Measurements from ENCODE around the gene TMEM45B.
"Not testable (repeated sequence)": the region's sequence is repeated elsewhere in the genome, so short reads cannot be mapped to it uniquely, and the experiment has no call there.

TMEM45B gene

DNA sequence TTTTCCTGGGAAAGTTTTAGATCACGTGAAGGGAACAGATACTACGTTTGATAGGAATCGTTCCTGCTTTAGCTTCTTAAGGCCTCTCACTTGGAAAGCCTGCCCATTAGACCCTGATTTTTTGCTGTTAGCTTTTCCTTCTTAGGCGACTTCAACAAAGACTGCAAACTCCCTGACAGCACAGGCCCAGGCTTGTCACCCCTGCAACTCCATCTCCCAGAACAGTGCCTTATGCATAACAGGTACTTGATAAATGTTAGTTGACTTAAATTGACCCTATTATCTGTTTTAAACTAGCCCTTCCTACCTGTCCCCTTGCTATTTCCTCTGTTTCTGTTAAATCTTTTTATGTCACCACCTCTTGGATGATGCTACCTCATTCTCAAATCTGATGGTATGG is 7.6 kb downstream of the TMEM45B start:
- not testable (repeated sequence) for H3K4me3 ChIP-seq (ENCODE audit: low read depth in 1 of 2, low read length in 2 of 2); H3K9ac ChIP-seq (ENCODE audit: low read depth in 1 of 2, low read length in 2 of 2); H3K9me3 ChIP-seq (ENCODE audit: control insufficient read depth in 1 of 2, low read length in 2 of 2); H3K27ac ChIP-seq (ENCODE audit: low read depth, low read length); H3K27me3 ChIP-seq (ENCODE audit: control insufficient read depth in 1 of 2, insufficient read depth in 2 of 2, low read length in 2 of 2)
- H3K36me3 ChIP-seq (ENCODE audit: control insufficient read depth in 1 of 2, insufficient read depth in 2 of 2, low read length in 2 of 2): peaks cover 0 to 27% of the 10 kb centered on the region in 2 donors
- peaks cover 8 to 20% of the 10 kb centered on the region in 2 donors for H3K4me1 ChIP-seq (ENCODE audit: control insufficient read depth in 1 of 2, insufficient read depth in 2 of 2, low read length in 2 of 2)

DNA sequence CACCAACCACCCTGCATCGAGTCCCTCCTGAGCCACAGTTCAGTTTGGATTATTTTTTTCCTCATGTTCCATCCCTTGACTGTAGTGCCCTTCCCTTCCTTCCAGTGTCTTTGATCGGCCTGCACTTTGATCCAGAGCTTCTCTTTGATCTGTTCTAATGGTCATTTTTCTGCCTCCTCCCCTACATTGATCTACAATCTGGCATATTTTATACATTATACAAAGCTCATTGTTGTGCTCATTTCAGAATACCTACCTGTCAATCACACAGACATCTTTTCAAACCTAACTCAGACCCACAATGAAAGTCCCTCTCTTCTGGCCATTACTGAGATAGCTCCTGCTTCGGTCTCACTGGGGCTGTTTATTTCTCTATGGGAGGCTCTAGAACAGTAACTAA is 8.2 kb downstream of the TMEM45B start:
- H3K9me3 ChIP-seq (ENCODE audit: control insufficient read depth in 1 of 2, low read length in 2 of 2); H3K9ac ChIP-seq (ENCODE audit: low read depth in 1 of 2, low read length in 2 of 2); H3K27me3 ChIP-seq (ENCODE audit: control insufficient read depth in 1 of 2, insufficient read depth in 2 of 2, low read length in 2 of 2); H3K4me3 ChIP-seq (ENCODE audit: low read depth in 1 of 2, low read length in 2 of 2); H3K27ac ChIP-seq (ENCODE audit: low read depth, low read length): not testable (repeated sequence)
- H3K4me1 ChIP-seq (ENCODE audit: control insufficient read depth in 1 of 2, insufficient read depth in 2 of 2, low read length in 2 of 2): peaks cover 11 to 20% of the 10 kb centered on the region in 2 donors
- peaks cover 0 to 30% of the 10 kb centered on the region in 2 donors for H3K36me3 ChIP-seq (ENCODE audit: control insufficient read depth in 1 of 2, insufficient read depth in 2 of 2, low read length in 2 of 2)

DNA sequence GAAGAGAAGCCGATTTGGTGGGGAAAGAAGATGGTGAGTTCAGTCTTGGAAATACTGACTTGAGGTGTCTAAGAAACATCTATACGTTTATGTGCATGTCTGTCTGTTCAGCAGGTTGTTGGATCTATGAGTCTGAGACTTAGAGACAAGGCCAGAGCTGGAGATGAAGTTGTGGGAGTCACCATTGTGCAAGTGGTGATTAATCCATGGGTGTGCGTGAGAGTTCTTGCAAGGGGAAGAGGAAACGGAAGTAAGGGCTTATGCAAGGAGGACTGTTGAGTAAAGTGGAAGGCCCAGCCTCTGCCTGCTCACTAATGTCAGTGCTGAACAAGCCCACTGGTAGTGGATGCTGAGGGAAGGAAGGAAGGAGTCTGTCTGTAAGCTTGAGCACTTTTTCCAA is 9.7 kb downstream of the TMEM45B start:
- Histone ChIP-seq H3K27ac (ENCODE audit: low read depth, low read length) (no peak overlapping the region), H3K27me3 (ENCODE audit: control insufficient read depth in 1 of 2, insufficient read depth in 2 of 2, low read length in 2 of 2) (no peaks in the 10 kb centered on the region), H3K9me3 (ENCODE audit: control insufficient read depth in 1 of 2, low read length in 2 of 2) (no peaks in the 10 kb centered on the region), H3K4me3 (ENCODE audit: low read depth in 1 of 2, low read length in 2 of 2) (no peak overlapping the region), H3K36me3 (ENCODE audit: control insufficient read depth in 1 of 2, insufficient read depth in 2 of 2, low read length in 2 of 2) (peaks cover 0 to 35% of the 10 kb centered on the region in 2 donors), H3K4me1 (ENCODE audit: control insufficient read depth in 1 of 2, insufficient read depth in 2 of 2, low read length in 2 of 2) (peaks cover 6 to 20% of the 10 kb centered on the region in 2 donors), H3K9ac (ENCODE audit: low read depth in 1 of 2, low read length in 2 of 2) (no peak overlapping the region)

DNA sequence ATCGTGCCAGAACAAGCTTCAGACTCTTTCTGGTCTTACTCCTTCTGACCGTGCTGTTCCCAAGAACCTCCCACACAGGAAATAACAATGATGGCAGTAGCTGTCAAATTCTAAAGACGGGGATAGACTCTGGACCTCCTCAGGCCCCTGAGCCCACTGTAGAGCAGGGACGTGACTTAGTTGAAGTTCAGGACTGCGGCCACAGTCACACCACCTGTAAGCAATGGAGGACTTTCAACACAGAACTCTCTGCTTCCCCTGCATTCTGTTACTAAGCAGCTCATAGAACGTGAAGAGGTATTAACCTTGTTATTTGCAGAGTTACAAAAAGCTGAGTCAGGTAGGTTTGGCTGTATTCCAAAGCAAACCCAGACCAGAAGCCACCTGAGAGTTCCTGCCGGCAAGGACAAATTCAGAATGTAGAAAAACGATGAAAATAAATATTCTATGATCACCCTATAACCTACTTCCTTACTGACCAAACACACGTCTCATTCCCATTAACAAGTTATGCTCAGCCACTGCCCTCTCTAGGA is 12.7 kb downstream of the TMEM45B start:
- Histone ChIP-seq H3K36me3 (ENCODE audit: control insufficient read depth in 1 of 2, insufficient read depth in 2 of 2, low read length in 2 of 2) (peaks cover 0 to 32% of the 10 kb centered on the region in 2 donors), H3K27me3 (ENCODE audit: control insufficient read depth in 1 of 2, insufficient read depth in 2 of 2, low read length in 2 of 2) (no peaks in the 10 kb centered on the region), H3K9me3 (ENCODE audit: control insufficient read depth in 1 of 2, low read length in 2 of 2) (no peaks in the 10 kb centered on the region), H3K4me3 (ENCODE audit: low read depth in 1 of 2, low read length in 2 of 2) (no peak overlapping the region), H3K27ac (ENCODE audit: low read depth, low read length) (no peak overlapping the region), H3K4me1 (ENCODE audit: control insufficient read depth in 1 of 2, insufficient read depth in 2 of 2, low read length in 2 of 2) (peaks cover 6 to 16% of the 10 kb centered on the region in 2 donors), H3K9ac (ENCODE audit: low read depth in 1 of 2, low read length in 2 of 2) (no peak overlapping the region)

DNA sequence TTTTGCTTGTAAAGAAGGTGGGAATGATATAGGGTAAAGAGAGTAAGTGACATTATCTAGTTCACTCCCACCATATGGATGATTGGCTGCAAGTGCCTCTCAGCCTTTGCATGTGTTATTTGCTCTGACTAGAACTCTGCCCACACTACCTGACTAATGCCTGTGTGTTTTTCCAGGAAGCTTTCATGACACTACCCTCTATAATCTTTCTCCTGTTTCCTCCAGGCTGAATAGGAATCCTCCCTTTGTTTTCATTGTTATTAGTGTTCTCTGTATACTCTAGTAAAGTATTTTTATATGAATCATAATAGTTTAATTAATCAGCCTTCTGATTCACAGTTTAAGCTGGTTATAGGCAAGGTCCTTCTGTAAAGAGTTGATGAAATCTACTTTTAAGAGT is 13.8 kb downstream of the TMEM45B start:
- not testable (repeated sequence) for H3K27ac ChIP-seq (ENCODE audit: low read depth, low read length); H3K9me3 ChIP-seq (ENCODE audit: control insufficient read depth in 1 of 2, low read length in 2 of 2); H3K4me3 ChIP-seq (ENCODE audit: low read depth in 1 of 2, low read length in 2 of 2); H3K9ac ChIP-seq (ENCODE audit: low read depth in 1 of 2, low read length in 2 of 2); H3K27me3 ChIP-seq (ENCODE audit: control insufficient read depth in 1 of 2, insufficient read depth in 2 of 2, low read length in 2 of 2)
- H3K4me1 ChIP-seq (ENCODE audit: control insufficient read depth in 1 of 2, insufficient read depth in 2 of 2, low read length in 2 of 2): peaks cover 6 to 14% of the 10 kb centered on the region in 2 donors
- peaks cover 0 to 28% of the 10 kb centered on the region in 2 donors for H3K36me3 ChIP-seq (ENCODE audit: control insufficient read depth in 1 of 2, insufficient read depth in 2 of 2, low read length in 2 of 2)

DNA sequence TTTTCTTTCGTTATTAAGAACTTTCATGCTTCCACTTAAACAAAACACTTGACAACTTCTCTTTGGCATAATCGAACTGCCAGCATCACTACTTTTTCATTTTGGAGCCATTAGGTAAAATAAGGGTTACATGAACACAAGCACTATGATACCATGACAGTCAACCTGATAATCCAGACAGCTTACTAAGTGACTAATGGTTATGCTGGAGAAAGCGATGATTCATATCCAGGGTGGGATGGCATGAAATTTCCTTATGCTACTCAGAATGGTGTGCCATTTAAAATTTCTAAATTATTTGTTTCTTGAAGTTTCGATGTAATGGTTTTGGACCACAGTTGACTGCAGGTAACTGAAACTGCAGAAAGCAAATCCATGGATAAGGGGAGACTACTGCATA is 15.6 kb downstream of the TMEM45B start:
- not testable (repeated sequence) for H3K27me3 ChIP-seq (ENCODE audit: control insufficient read depth in 1 of 2, insufficient read depth in 2 of 2, low read length in 2 of 2); H3K4me1 ChIP-seq (ENCODE audit: control insufficient read depth in 1 of 2, insufficient read depth in 2 of 2, low read length in 2 of 2); H3K4me3 ChIP-seq (ENCODE audit: low read depth in 1 of 2, low read length in 2 of 2); H3K27ac ChIP-seq (ENCODE audit: low read depth, low read length); H3K9me3 ChIP-seq (ENCODE audit: control insufficient read depth in 1 of 2, low read length in 2 of 2); H3K9ac ChIP-seq (ENCODE audit: low read depth in 1 of 2, low read length in 2 of 2)
- peaks cover 0 to 18% of the 10 kb centered on the region in 2 donors for H3K36me3 ChIP-seq (ENCODE audit: control insufficient read depth in 1 of 2, insufficient read depth in 2 of 2, low read length in 2 of 2)

DNA sequence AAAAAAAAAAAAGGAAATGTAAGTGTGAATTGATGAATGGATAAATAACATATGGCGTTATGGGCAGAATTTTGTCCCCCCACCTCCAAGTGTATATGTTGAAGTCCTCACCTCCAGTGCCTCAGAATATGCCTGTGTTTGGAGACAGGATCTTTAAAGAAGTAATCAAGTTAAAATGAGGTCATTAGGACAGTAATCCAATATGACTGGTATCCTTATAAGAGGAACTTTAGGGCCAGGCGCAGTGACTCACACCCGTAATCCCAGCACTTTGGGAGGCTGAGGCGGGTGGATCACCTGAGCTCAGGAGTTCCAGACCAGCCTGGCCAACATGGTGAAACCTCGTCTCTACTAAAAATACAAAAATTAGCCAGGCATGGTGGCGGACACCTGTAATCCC is 17.6 kb downstream of the TMEM45B start:
- H3K36me3 ChIP-seq (ENCODE audit: control insufficient read depth in 1 of 2, insufficient read depth in 2 of 2, low read length in 2 of 2): peaks cover 0 to 13% of the 10 kb centered on the region in 2 donors
- H3K9me3 ChIP-seq (ENCODE audit: control insufficient read depth in 1 of 2, low read length in 2 of 2); H3K27ac ChIP-seq (ENCODE audit: low read depth, low read length); H3K9ac ChIP-seq (ENCODE audit: low read depth in 1 of 2, low read length in 2 of 2); H3K4me3 ChIP-seq (ENCODE audit: low read depth in 1 of 2, low read length in 2 of 2); H3K4me1 ChIP-seq (ENCODE audit: control insufficient read depth in 1 of 2, insufficient read depth in 2 of 2, low read length in 2 of 2); H3K27me3 ChIP-seq (ENCODE audit: control insufficient read depth in 1 of 2, insufficient read depth in 2 of 2, low read length in 2 of 2): not testable (repeated sequence)

DNA sequence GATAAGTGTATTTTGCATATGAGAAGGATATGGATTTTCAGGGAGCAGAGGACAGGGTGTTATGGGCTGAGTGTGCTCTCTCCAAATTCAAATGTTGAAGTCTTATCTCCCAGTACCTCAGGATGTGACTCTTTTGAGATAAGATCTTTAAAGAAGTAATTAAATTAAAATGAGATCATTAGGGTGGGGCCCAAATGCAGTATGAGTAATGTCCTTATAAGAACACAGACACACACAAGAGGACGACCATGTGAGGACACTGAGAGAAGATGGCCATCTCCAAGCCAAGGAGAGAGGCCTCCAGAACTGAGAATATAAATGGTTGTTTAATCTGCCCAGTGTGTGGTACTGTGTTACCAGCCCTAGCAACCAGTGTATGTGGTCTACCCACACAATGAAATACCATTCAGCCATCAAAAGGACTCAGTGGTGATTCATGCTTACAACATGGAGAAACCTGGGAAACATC is 20.8 kb downstream of the TMEM45B start:
- H3K9ac ChIP-seq (ENCODE audit: low read depth in 1 of 2, low read length in 2 of 2); H3K27ac ChIP-seq (ENCODE audit: low read depth, low read length); H3K9me3 ChIP-seq (ENCODE audit: control insufficient read depth in 1 of 2, low read length in 2 of 2); H3K27me3 ChIP-seq (ENCODE audit: control insufficient read depth in 1 of 2, insufficient read depth in 2 of 2, low read length in 2 of 2); H3K4me1 ChIP-seq (ENCODE audit: control insufficient read depth in 1 of 2, insufficient read depth in 2 of 2, low read length in 2 of 2); H3K4me3 ChIP-seq (ENCODE audit: low read depth in 1 of 2, low read length in 2 of 2); H3K36me3 ChIP-seq (ENCODE audit: control insufficient read depth in 1 of 2, insufficient read depth in 2 of 2, low read length in 2 of 2): not testable (repeated sequence)

DNA sequence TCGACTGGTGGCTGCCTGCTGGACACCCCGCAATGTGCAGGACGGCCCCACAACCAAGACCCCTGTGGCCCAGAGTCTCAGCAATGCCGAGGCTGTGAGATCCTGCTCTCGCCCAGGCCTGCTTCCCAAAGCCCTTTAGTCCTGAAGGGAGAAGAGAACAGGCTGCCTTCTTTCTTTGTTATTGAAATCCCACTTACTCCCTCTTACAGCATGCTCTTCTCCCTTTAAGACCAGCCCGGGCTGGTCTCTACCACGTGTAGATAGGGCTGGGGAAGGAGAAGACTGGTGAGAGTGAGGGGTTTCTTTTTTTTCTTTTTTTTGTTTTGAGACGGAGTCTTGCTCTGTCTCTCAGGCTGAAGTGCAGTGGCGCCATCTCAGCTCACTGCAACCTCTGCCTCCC is 21.3 kb downstream of the TMEM45B start:
- H3K27ac ChIP-seq (ENCODE audit: low read depth, low read length): no peak overlapping the region
- no peaks in the 10 kb centered on the region for H3K27me3 ChIP-seq (ENCODE audit: control insufficient read depth in 1 of 2, insufficient read depth in 2 of 2, low read length in 2 of 2)
- H3K9me3 ChIP-seq (ENCODE audit: control insufficient read depth in 1 of 2, low read length in 2 of 2): no peaks in the 10 kb centered on the region
- H3K4me1 ChIP-seq (ENCODE audit: control insufficient read depth in 1 of 2, insufficient read depth in 2 of 2, low read length in 2 of 2): no peaks in the 10 kb centered on the region
- H3K9ac ChIP-seq (ENCODE audit: low read depth in 1 of 2, low read length in 2 of 2): no peak overlapping the region
- H3K36me3 ChIP-seq (ENCODE audit: control insufficient read depth in 1 of 2, insufficient read depth in 2 of 2, low read length in 2 of 2): peaks cover 0 to 5% of the 10 kb centered on the region in 2 donors
- no peak overlapping the region for H3K4me3 ChIP-seq (ENCODE audit: low read depth in 1 of 2, low read length in 2 of 2)

DNA sequence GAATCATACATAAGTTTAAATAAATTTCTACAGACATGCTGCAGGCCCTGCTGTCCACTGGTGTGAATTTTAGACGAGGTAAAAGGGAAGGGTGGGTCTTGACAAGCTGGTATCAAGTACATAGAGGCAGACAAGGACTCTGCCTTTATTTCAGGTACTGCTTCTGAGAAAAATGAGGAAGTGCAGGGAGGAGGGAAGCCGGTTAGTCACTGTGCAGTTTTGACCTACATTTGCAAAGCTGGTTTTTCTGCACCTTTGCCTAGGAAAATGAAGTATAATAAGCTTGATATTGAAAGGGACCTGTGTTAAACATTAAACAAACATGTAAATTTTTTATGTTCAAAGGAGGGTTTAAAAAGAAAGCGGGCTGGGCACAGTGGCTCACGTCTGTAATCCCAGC is 24.6 kb downstream of the TMEM45B start:
- Histone ChIP-seq H3K4me3 (ENCODE audit: low read depth in 1 of 2, low read length in 2 of 2) (no peak overlapping the region), H3K9me3 (ENCODE audit: control insufficient read depth in 1 of 2, low read length in 2 of 2) (no peaks in the 10 kb centered on the region), H3K9ac (ENCODE audit: low read depth in 1 of 2, low read length in 2 of 2) (no peak overlapping the region), H3K27ac (ENCODE audit: low read depth, low read length) (no peak overlapping the region), H3K4me1 (ENCODE audit: control insufficient read depth in 1 of 2, insufficient read depth in 2 of 2, low read length in 2 of 2) (peaks cover 0 to 4% of the 10 kb centered on the region in 2 donors), H3K36me3 (ENCODE audit: control insufficient read depth in 1 of 2, insufficient read depth in 2 of 2, low read length in 2 of 2) (peaks cover 0 to 5% of the 10 kb centered on the region in 2 donors), H3K27me3 (ENCODE audit: control insufficient read depth in 1 of 2, insufficient read depth in 2 of 2, low read length in 2 of 2) (no peaks in the 10 kb centered on the region)

DNA sequence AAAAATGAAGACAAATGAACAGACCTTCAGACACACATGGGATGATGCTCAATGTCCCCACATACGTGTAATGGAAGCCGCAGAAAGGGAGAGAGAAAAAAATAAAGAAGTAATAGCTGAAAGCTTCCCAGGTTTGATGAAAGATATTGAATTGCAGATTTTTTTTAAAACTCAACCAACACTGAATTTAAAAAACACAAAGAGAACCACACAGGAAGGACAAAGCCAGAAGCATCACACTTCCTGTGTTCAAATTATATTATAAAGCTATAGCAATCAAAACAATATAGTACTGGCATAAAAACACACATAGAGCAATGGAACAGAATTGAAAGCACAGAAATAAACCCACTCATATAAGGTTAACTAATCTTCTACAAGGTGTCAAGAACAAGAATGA is 26.5 kb downstream of the TMEM45B start:
- Histone ChIP-seq H3K27ac (ENCODE audit: low read depth, low read length) (no peak overlapping the region), H3K36me3 (ENCODE audit: control insufficient read depth in 1 of 2, insufficient read depth in 2 of 2, low read length in 2 of 2) (peaks cover 0 to 5% of the 10 kb centered on the region in 2 donors), H3K4me3 (ENCODE audit: low read depth in 1 of 2, low read length in 2 of 2) (no peak overlapping the region), H3K9ac (ENCODE audit: low read depth in 1 of 2, low read length in 2 of 2) (no peak overlapping the region), H3K9me3 (ENCODE audit: control insufficient read depth in 1 of 2, low read length in 2 of 2) (no peaks in the 10 kb centered on the region), H3K4me1 (ENCODE audit: control insufficient read depth in 1 of 2, insufficient read depth in 2 of 2, low read length in 2 of 2) (peaks cover 13 to 16% of the 10 kb centered on the region in 2 donors), H3K27me3 (ENCODE audit: control insufficient read depth in 1 of 2, insufficient read depth in 2 of 2, low read length in 2 of 2) (no peaks in the 10 kb centered on the region)

Measured in duodenal mucosa (tissue), 2 donors.